ENCODE measurements around the gene GALK1. TPM values are rescaled to one million over a fixed set of nuclear protein-coding genes. Genes with fewer than 3 reads are reported as not detected.

GALK1 gene
- total and polyA plus RNA-seq, 2 of the 13 experiments (the other 11 are each of a cell fraction or from before 2014, with no cell fraction given), result 59.9 to 93.6 TPM

GRCh38 chr17:75749545-75750389 is 15.2 kb downstream of the GALK1 start (continued):
- TF ChIP-seq, protein P1, sequence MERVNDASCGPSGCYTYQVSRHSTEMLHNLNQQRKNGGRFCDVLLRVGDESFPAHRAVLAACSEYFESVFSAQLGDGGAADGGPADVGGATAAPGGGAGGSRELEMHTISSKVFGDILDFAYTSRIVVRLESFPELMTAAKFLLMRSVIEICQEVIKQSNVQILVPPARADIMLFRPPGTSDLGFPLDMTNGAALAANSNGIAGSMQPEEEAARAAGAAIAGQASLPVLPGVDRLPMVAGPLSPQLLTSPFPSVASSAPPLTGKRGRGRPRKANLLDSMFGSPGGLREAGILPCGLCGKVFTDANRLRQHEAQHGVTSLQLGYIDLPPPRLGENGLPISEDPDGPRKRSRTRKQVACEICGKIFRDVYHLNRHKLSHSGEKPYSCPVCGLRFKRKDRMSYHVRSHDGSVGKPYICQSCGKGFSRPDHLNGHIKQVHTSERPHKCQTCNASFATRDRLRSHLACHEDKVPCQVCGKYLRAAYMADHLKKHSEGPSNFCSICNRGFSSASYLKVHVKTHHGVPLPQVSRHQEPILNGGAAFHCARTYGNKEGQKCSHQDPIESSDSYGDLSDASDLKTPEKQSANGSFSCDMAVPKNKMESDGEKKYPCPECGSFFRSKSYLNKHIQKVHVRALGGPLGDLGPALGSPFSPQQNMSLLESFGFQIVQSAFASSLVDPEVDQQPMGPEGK (CRISPR knock-in tag; IDR thresholded peaks at IDR 0.05), result no peak; the same call in 1 of the 2 replicates
- TF ChIP-seq ZBTB43 (CRISPR knock-in tag; conservative IDR thresholded peaks at IDR 0.05), result no peak
- TF ChIP-seq ZNF605 (CRISPR knock-in tag; IDR thresholded peaks at IDR 0.05), result peak; percentile 70
- TF ChIP-seq ZNF263 (CRISPR knock-in tag; IDR thresholded peaks at IDR 0.05), result no peak
- no peak for TF ChIP-seq ZNF121 (CRISPR knock-in tag; IDR thresholded peaks at IDR 0.05)
- TF ChIP-seq RAD51 (IDR thresholded peaks at IDR 0.05; ENCODE audit: borderline replicate concordance), result no peak
- TF ChIP-seq ZNF777 (CRISPR knock-in tag; IDR thresholded peaks at IDR 0.05), result peak; percentile 49; the same call in 1 of the 2 replicates
- TF ChIP-seq REPIN1 (CRISPR knock-in tag; IDR thresholded peaks at IDR 0.05; ENCODE audit: borderline replicate concordance, low read depth), result no peak
- TF ChIP-seq, protein P2, sequence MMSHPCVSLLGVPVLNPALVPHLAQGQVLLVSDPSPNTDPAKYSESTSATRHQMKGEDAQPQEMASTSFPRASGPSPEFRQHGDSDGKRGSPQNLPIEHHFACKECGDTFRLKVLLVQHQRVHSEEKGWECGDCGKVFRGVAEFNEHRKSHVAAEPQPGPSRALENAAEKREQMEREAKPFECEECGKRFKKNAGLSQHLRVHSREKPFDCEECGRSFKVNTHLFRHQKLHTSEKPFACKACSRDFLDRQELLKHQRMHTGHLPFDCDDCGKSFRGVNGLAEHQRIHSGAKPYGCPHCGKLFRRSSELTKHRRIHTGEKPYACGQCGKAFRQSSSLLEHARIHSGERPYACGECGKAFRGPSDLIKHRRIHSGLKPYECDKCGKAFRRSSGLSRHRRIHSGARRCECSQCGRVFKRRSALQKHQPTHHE (CRISPR knock-in tag; IDR thresholded peaks at IDR 0.05; ENCODE audit: borderline replicate concordance), result no peak
- peak; percentile 62; the same call in 1 of the 2 replicates for TF ChIP-seq ZNF136 (CRISPR knock-in tag; IDR thresholded peaks at IDR 0.05; ENCODE audit: low read depth)
- peak; percentile 35; the same call in 1 of the 2 replicates for TF ChIP-seq GABPB1 (CRISPR knock-in tag; IDR thresholded peaks at IDR 0.05)
- TF ChIP-seq, protein P3, sequence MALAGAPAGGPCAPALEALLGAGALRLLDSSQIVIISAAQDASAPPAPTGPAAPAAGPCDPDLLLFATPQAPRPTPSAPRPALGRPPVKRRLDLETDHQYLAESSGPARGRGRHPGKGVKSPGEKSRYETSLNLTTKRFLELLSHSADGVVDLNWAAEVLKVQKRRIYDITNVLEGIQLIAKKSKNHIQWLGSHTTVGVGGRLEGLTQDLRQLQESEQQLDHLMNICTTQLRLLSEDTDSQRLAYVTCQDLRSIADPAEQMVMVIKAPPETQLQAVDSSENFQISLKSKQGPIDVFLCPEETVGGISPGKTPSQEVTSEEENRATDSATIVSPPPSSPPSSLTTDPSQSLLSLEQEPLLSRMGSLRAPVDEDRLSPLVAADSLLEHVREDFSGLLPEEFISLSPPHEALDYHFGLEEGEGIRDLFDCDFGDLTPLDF (CRISPR knock-in tag; IDR thresholded peaks at IDR 0.05), result no peak
- no peak; the same call in 1 of the 2 replicates for TF ChIP-seq ZFY (CRISPR knock-in tag; IDR thresholded peaks at IDR 0.05)
- TF ChIP-seq HNRNPH1 (optimal IDR thresholded peaks at IDR 0.05; ENCODE audit: low read depth, low read length), result no peak
- TF ChIP-seq KDM6A (CRISPR knock-in tag; IDR thresholded peaks at IDR 0.05; ENCODE audit: low read depth), result no peak
- TF ChIP-seq ARNTL (CRISPR knock-in tag; IDR thresholded peaks at IDR 0.05), result 0 out of 2 replicates have a peak, but pooled peaks have one; percentile 28
- peak; percentile 58; the same call in 1 of the 2 replicates for TF ChIP-seq PCBP1 (IDR thresholded peaks at IDR 0.05; ENCODE audit: borderline replicate concordance, low read depth, low read length)
- no peak for TF ChIP-seq MLXIP (CRISPR knock-in tag; IDR thresholded peaks at IDR 0.05; ENCODE audit: borderline replicate concordance)
- no peak; the same call in 1 of the 2 replicates for TF ChIP-seq BRCA1 (CRISPR knock-in tag; IDR thresholded peaks at IDR 0.05)
- no peak for TF ChIP-seq FOXA1 (IDR thresholded peaks at IDR 0.05)
- TF ChIP-seq FOXA1 (CRISPR knock-in tag; IDR thresholded peaks at IDR 0.05), result no peak

Measured in HepG2 (cell line).